ENCODE data around the gene RAI14. TPM values are rescaled to one million over a fixed set of nuclear protein-coding genes. Genes with fewer than 3 reads are reported as not detected.

The RAI14 gene
- total RNA-seq, 1 experiment from 2014 or later, result 133 TPM

GRCh38 chr5:34743878-34744277 is 87.8 kb downstream of the RAI14 start:
- H3K9me3 ChIP-seq (ENCODE audit: insufficient read depth, low read depth), result 0 out of 2 replicates have a peak, but pooled peaks cover 4% of the 10 kb centered on the region
- H3K4me3 ChIP-seq, result no peak overlapping the region
- no TSS peak for BruUV-seq (replicated peaks)
- no peaks in the 10 kb centered on the region for H3K9me2 ChIP-seq (ENCODE audit: insufficient read depth)
- peaks cover 7% of the 10 kb centered on the region for H3K36me3 ChIP-seq (ENCODE audit: low read depth)
- H4K20me1 ChIP-seq (ENCODE audit: insufficient read depth), result peaks cover 19% of the 10 kb centered on the region; the same call in 1 of the 2 replicates
- H3K79me2 ChIP-seq (ENCODE audit: low read depth), result peaks cover 89% of the 10 kb centered on the region
- CTCF ChIA-PET, result no interaction called here
- POLR2A ChIA-PET (ENCODE audit: unreplicated experiment), result interaction anchor here (0.6 kb wide), 1 partner anchor 899 kb away, joined by 5 read pairs; no protein-coding TSS in a partner anchor
- DNase-seq, result no peak
- H3K4me1 ChIP-seq (replicated peaks; ENCODE audit: insufficient read depth), result no peaks in the 10 kb centered on the region
- no peak for TF ChIP-seq CTCF (conservative IDR thresholded peaks at IDR 0.05)
- no peak for TF ChIP-seq EZH2 (IDR thresholded peaks at IDR 0.05; ENCODE audit: low read depth)
- intact Hi-C loops (cut with micrococcal nuclease; ENCODE audit: unreplicated experiment), result no loop called here
- no peak overlapping the region for H2AFZ ChIP-seq
- H3K27me3 ChIP-seq (ENCODE audit: insufficient read depth, low read depth), result no peaks in the 10 kb centered on the region
- H3K27ac ChIP-seq, result no peak overlapping the region
- H3F3A ChIP-seq (ENCODE audit: insufficient read depth, low read depth), result peaks cover 34% of the 10 kb centered on the region
- H3K4me2 ChIP-seq, result no peak overlapping the region

GRCh38 chr5:34748431-34748830 is 92.3 kb downstream of the RAI14 start:
- DNase-seq, result no peak
- CTCF ChIA-PET, result interaction anchor here (0.6 kb wide), 1 partner anchor 78 kb away, joined by 4 read pairs; no protein-coding TSS in a partner anchor
- peak overlapping the region; percentile 6; the same call in 1 of the 2 replicates for H3K27ac ChIP-seq
- no peaks in the 10 kb centered on the region for H3K9me2 ChIP-seq (ENCODE audit: insufficient read depth)
- no peaks in the 10 kb centered on the region for H3K27me3 ChIP-seq (ENCODE audit: insufficient read depth, low read depth)
- H2AFZ ChIP-seq, result no peak overlapping the region
- peaks cover 28% of the 10 kb centered on the region; the same call in 1 of the 2 replicates for H4K20me1 ChIP-seq (ENCODE audit: insufficient read depth)
- intact Hi-C loops (cut with micrococcal nuclease; ENCODE audit: unreplicated experiment), result no loop called here
- TF ChIP-seq CTCF (conservative IDR thresholded peaks at IDR 0.05), result no peak
- TF ChIP-seq EZH2 (IDR thresholded peaks at IDR 0.05; ENCODE audit: low read depth), result no peak
- H3K4me1 ChIP-seq (replicated peaks; ENCODE audit: insufficient read depth), result no peaks in the 10 kb centered on the region
- H3K79me2 ChIP-seq (ENCODE audit: low read depth), result peaks cover 86% of the 10 kb centered on the region
- no TSS peak for BruUV-seq (replicated peaks)
- no peak overlapping the region for H3K4me3 ChIP-seq
- no peaks in the 10 kb centered on the region for H3K9me3 ChIP-seq (ENCODE audit: insufficient read depth, low read depth)
- POLR2A ChIA-PET (ENCODE audit: unreplicated experiment), result interaction anchor here (0.7 kb wide), 1 partner anchor 68 kb away, joined by 15 read pairs; no protein-coding TSS in a partner anchor
- peaks cover 36% of the 10 kb centered on the region; the same call in 1 of the 2 replicates for H3F3A ChIP-seq (ENCODE audit: insufficient read depth, low read depth)
- H3K4me2 ChIP-seq, result no peak overlapping the region
- peaks cover 20% of the 10 kb centered on the region for H3K36me3 ChIP-seq (ENCODE audit: low read depth)

- CTCF ChIA-PET, result no interaction called here
- intact Hi-C loops (cut with micrococcal nuclease; ENCODE audit: unreplicated experiment), result no loop called here
Measured at GRCh38 chr5:34749431-34749873, 93.3 kb downstream of the RAI14 start.

More at GRCh38 chr5:34749431-34749873, 93.3 kb downstream of the RAI14 start:
- no peak overlapping the region for H3K4me3 ChIP-seq
- H3K9me3 ChIP-seq (ENCODE audit: insufficient read depth, low read depth), result no peaks in the 10 kb centered on the region
- no peaks in the 10 kb centered on the region for H3K27me3 ChIP-seq (ENCODE audit: insufficient read depth, low read depth)
- H3K9me2 ChIP-seq (ENCODE audit: insufficient read depth), result no peaks in the 10 kb centered on the region
- H4K20me1 ChIP-seq (ENCODE audit: insufficient read depth), result peaks cover 29% of the 10 kb centered on the region; the same call in 1 of the 2 replicates
- DNase-seq, result no peak
- H3F3A ChIP-seq (ENCODE audit: insufficient read depth, low read depth), result peaks cover 32% of the 10 kb centered on the region; the same call in 1 of the 2 replicates
- TF ChIP-seq CTCF (conservative IDR thresholded peaks at IDR 0.05), result no peak
- TF ChIP-seq EZH2 (IDR thresholded peaks at IDR 0.05; ENCODE audit: low read depth), result no peak
- no peak overlapping the region for H2AFZ ChIP-seq
- POLR2A ChIA-PET (ENCODE audit: unreplicated experiment), result no interaction called here
- H3K36me3 ChIP-seq (ENCODE audit: low read depth), result peaks cover 20% of the 10 kb centered on the region
- peaks cover 83% of the 10 kb centered on the region for H3K79me2 ChIP-seq (ENCODE audit: low read depth)
- no peaks in the 10 kb centered on the region for H3K4me1 ChIP-seq (replicated peaks; ENCODE audit: insufficient read depth)
- no peak overlapping the region for H3K4me2 ChIP-seq
- no TSS peak for BruUV-seq (replicated peaks)
- no peak overlapping the region for H3K27ac ChIP-seq
